GM23338 (cell line): ENCODE results near the gene AHCY. TPM values are rescaled to one million over a fixed set of nuclear protein-coding genes. Genes with fewer than 3 reads are reported as not detected.
"Not testable (repeated sequence)": the region's sequence is repeated elsewhere in the genome, so short reads cannot be mapped to it uniquely, and the experiment has no call there.

Experiments used
- ATAC-seq: fragments of 200-7000 bp; cut with Tn5 transposase; 3 replicates; pipeline ENCODE4 v1.9.1; 2020
- DNase-seq: peaks from one replicate; pipeline ENCODE4 v3.0.0-alpha.2; 2015; ENCODE audit warnings: low spot score
- H2AFZ ChIP-seq: fragments of 200-600 bp; sonication (generic); 2 replicates; pipeline ENCODE4 v1.8.0; 2016; ENCODE audit warnings: antibody characterized with exemption, mild to moderate bottlenecking, moderate library complexity
- H3F3A ChIP-seq: fragments of 200-600 bp; sonication (generic); replicated peaks from 2 replicates; pipeline ENCODE4 v1.8.0; 2017; ENCODE audit warnings: antibody characterized with exemption, mixed run types, low read depth
- H3K27ac ChIP-seq: fragments of 200-600 bp; sonication (generic); 2 replicates; pipeline ENCODE4 v1.6.1; 2016; ENCODE audit warnings: low read depth
- H3K27me3 ChIP-seq: fragments of 200-600 bp; sonication (generic); 2 replicates; pipeline ENCODE4 v1.8.0; 2016; ENCODE audit warnings: mild to moderate bottlenecking, mixed run types, moderate library complexity; ENCODE audit not compliant: insufficient read depth
- H3K36me3 ChIP-seq: fragments of 200-600 bp; sonication (generic); 2 replicates; pipeline ENCODE4 v1.8.0; 2016; ENCODE audit warnings: mild to moderate bottlenecking; ENCODE audit not compliant: insufficient read depth
- H3K4me1 ChIP-seq: fragments of 200-600 bp; sonication (generic); 2 replicates; pipeline ENCODE4 v1.8.0; 2016; ENCODE audit warnings: mild to moderate bottlenecking, moderate library complexity; ENCODE audit not compliant: insufficient read depth
- H3K4me2 ChIP-seq: fragments of 200-600 bp; sonication (generic); 2 replicates; pipeline ENCODE4 v1.7.1; 2017; ENCODE audit warnings: mixed run types
- H3K4me3 ChIP-seq: fragments of 200-600 bp; sonication (generic); 2 replicates; pipeline ENCODE4 v1.6.1; 2016; ENCODE audit warnings: mixed run types
- H3K79me2 ChIP-seq: fragments of 200-600 bp; sonication (generic); replicated peaks from 2 replicates; pipeline ENCODE4 v1.8.0; 2017; ENCODE audit warnings: mild to moderate bottlenecking; ENCODE audit not compliant: insufficient read depth
- H3K9me2 ChIP-seq: fragments of 200-600 bp; sonication (generic); 2 replicates; pipeline ENCODE4 v1.8.0; 2017; ENCODE audit not compliant: insufficient read depth
- H4K20me1 ChIP-seq: fragments of 200-600 bp; sonication (generic); replicated peaks from 2 replicates; pipeline ENCODE4 v1.8.0; 2017; ENCODE audit warnings: mild to moderate bottlenecking; ENCODE audit not compliant: insufficient read depth
- H3K27ac Mint-ChIP-seq: 2 replicates; pipeline ENCODE4 v1.8.0; 2020; ENCODE audit warnings: inconsistent platforms, mild to moderate bottlenecking, moderate library complexity, mixed read lengths
- H3K27me3 Mint-ChIP-seq: 3 replicates; pipeline ENCODE4 v1.8.0; 2022; ENCODE audit warnings: low read depth, mild to moderate bottlenecking, moderate library complexity, mixed read lengths, inconsistent platforms; ENCODE audit not compliant: insufficient read depth, poor library complexity
- H3K36me3 Mint-ChIP-seq: 3 replicates; pipeline ENCODE4 v1.8.0; 2021; ENCODE audit warnings: low read depth, mild to moderate bottlenecking, inconsistent platforms, moderate library complexity, mixed read lengths
- H3K4me1 Mint-ChIP-seq: 3 replicates; pipeline ENCODE4 v1.8.0; 2020; ENCODE audit warnings: mild to moderate bottlenecking, inconsistent platforms, mixed read lengths
- H3K4me3 Mint-ChIP-seq: 3 replicates; pipeline ENCODE4 v1.8.0; 2021; ENCODE audit warnings: moderate library complexity, mild to moderate bottlenecking, inconsistent platforms, mixed read lengths
- H3K9me3 Mint-ChIP-seq: 3 replicates; pipeline ENCODE4 v1.8.0; 2020; ENCODE audit warnings: moderate library complexity, mild to moderate bottlenecking, inconsistent platforms, mixed read lengths
- CREB1 ChIP-seq: fragments of 250-450 bp; sonication (Bioruptor Pico); IDR thresholded peaks from 2 replicates; pipeline ENCODE4 v1.5.0; 2020; ENCODE audit warnings: low read depth, mild to moderate bottlenecking, moderate library complexity
- CTCF ChIP-seq, 2 experiments: fragments of 200-600 bp in 1 of 2; sonication (generic) in 1 of 2; conservative IDR thresholded peaks; 2 replicates each; pipeline versions ENCODE4 v1.5.1 to v1.6.1; 2016 to 2017; ENCODE audit warnings: antibody characterized with exemption in 2 of 2, low read depth in 2 of 2, mild to moderate bottlenecking in 2 of 2, moderate library complexity in 1 of 2
- ETS1 ChIP-seq: IDR thresholded peaks from 2 replicates; pipeline ENCODE4 v1.6.1; 2016; ENCODE audit warnings: antibody characterized with exemption
- EZH2 ChIP-seq: fragments of 200-600 bp; sonication (generic); IDR thresholded peaks from one replicate; pipeline ENCODE4 v1.8.0; 2017; ENCODE audit warnings: antibody characterized with exemption, mild to moderate bottlenecking, low read depth; ENCODE audit not compliant: unreplicated experiment
- EZH2phosphoT487 ChIP-seq: fragments of 200-600 bp; sonication (generic); IDR thresholded peaks from one replicate; pipeline ENCODE4 v1.8.1; 2018; ENCODE audit warnings: antibody characterized with exemption; ENCODE audit not compliant: unreplicated experiment
- POLR2AphosphoS5 ChIP-seq: IDR thresholded peaks from 2 replicates; pipeline ENCODE4 v1.6.1; 2016; ENCODE audit warnings: antibody characterized with exemption, low read depth
- STAT1 ChIP-seq: IDR thresholded peaks from one replicate; pipeline ENCODE4 v1.6.1; 2016; ENCODE audit warnings: antibody characterized with exemption; ENCODE audit not compliant: unreplicated experiment
- polyA plus RNA-seq: library from polyadenylated mRNA; unstranded; fragments of >200 nt; fragmentation: Nextera tagmentation; extraction: Ambion mirVana; gene quantifications from 2 replicates; pipeline ENCODE4 v1.2.1, GENCODE V29; 2016
- total RNA-seq: library from RNA; depleted of rRNA; stranded (reverse); fragments of >200 nt; shearing (Covaris generic); gene quantifications from 2 replicates; pipeline ENCODE4 v1.2.3, GENCODE V29; 2014

Gene AHCY
- total and polyA plus RNA-seq, 2 experiments from 2014 or later: 138 to 423 TPM

DNA sequence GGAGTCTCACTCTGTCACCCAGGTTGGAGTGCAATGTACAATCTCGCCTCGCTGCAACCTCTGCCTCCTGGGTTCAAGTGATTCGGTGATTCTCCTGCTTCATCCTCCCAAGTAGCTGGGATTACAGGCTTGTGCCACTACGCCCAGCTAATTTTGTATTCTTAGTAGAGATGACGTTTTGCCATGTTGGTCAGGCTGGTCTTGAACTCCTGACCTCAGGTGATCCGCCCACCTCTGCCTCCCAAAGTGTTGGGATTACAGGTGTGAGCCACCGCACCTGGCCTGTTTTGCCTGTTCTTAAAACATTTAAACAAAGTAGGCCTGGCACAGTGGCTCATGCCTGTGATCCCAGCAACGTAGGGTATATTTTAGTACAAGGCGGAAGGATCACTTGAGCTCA lies 38.0 kb upstream of the AHCY start:
- not testable (repeated sequence) for H3K4me1 Mint-ChIP-seq, H3K36me3 ChIP-seq, H3K4me2 ChIP-seq, H3K9me3 Mint-ChIP-seq, H3K79me2 ChIP-seq, H3F3A ChIP-seq, H3K36me3 Mint-ChIP-seq, H3K27me3 ChIP-seq, DNase-seq, ATAC-seq, H3K27ac ChIP-seq, H3K4me3 Mint-ChIP-seq, H4K20me1 ChIP-seq, H3K4me3 ChIP-seq, H3K9me2 ChIP-seq, H3K4me1 ChIP-seq, H3K27me3 Mint-ChIP-seq, H3K27ac Mint-ChIP-seq
- peak overlapping the region; percentile 84 for H2AFZ ChIP-seq

DNA sequence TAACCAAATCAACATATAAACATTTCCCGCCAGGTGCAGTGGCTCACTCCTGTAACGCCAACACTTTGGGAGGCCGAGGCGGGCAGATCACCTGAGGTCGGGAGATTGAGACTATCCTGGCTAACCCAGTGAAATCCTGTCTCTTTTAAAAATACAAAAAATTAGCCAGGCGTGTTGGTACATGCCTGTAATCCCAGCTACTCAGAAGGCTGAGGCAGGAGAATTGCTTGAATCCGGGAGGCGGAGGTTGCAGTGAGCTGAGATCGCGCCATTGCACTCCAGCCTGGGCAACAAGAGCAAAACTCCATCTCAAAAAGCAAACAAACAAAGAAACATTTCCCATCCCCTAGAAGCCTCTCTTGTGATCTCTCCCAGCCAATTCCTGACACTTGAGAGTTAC lies 37.6 kb upstream of the AHCY start:
- not testable (repeated sequence) for H3K79me2 ChIP-seq, DNase-seq, H3K36me3 Mint-ChIP-seq, H3K27me3 Mint-ChIP-seq, H3K4me1 ChIP-seq, H3K4me1 Mint-ChIP-seq, H3K9me2 ChIP-seq, H3K4me3 Mint-ChIP-seq, H3K36me3 ChIP-seq, ATAC-seq, H3K4me2 ChIP-seq, H3K4me3 ChIP-seq, H4K20me1 ChIP-seq, H3K27me3 ChIP-seq, H3K9me3 Mint-ChIP-seq, H3K27ac ChIP-seq, H3F3A ChIP-seq, H3K27ac Mint-ChIP-seq
- H2AFZ ChIP-seq: peak overlapping the region; percentile 84

GRCh38 chr20:34337982-34338726 lies 35.0 kb upstream of the AHCY start:
- Histone ChIP-seq H3K36me3 (no peaks in the 10 kb centered on the region), H3K27ac (no peak overlapping the region), H4K20me1 (no peaks in the 10 kb centered on the region), H3K9me2 (no peaks in the 10 kb centered on the region), H3K4me2 (no peak overlapping the region), H3K79me2 (no peaks in the 10 kb centered on the region), H3K4me3 (no peak overlapping the region), H3K27me3 (no peaks in the 10 kb centered on the region), H3K4me1 (no peaks in the 10 kb centered on the region), H3F3A (no peaks in the 10 kb centered on the region), H2AFZ (peak overlapping the region; percentile 80)
- DNase-seq (no peak), ATAC-seq (no peak)
- H3K27me3 Mint-ChIP-seq: no peaks in the 10 kb centered on the region
- no peaks in the 10 kb centered on the region for H3K36me3 Mint-ChIP-seq
- no peaks in the 10 kb centered on the region; the same call in 2 of the 3 replicates for H3K9me3 Mint-ChIP-seq
- no peaks in the 10 kb centered on the region for H3K4me1 Mint-ChIP-seq
- no peak overlapping the region for H3K4me3 Mint-ChIP-seq
- no peak overlapping the region for H3K27ac Mint-ChIP-seq
- TF ChIP-seq CREB1 (CRISPR knock-in tag) (no peak), ETS1 (no peak), CTCF (conservative IDR thresholded peaks at IDR 0.05; ENCODE audit: low read depth in 2 of 2) (no peak), EZH2phosphoT487 (no peak), EZH2 (no peak), POLR2AphosphoS5 (no peak), STAT1 (no peak)
